NCI-H524 treated with DMSO at 0.1 percent for 48 hours (cell line): ENCODE data around the gene HADHB.
A peak's percentile ranks its signal among the peaks of the same experiment; 100 is the strongest.
"Not testable (repeated sequence)": the region's sequence is repeated elsewhere in the genome, so short reads cannot be mapped to it uniquely, and the experiment has no call there.

Experiments
- DNase-seq: peaks from one replicate; lab custom pipeline; 2025; lab: John Stamatoyannopoulos, UW

HADHB gene

GRCh38 chr2:26245231-26245732 lies 543 bp downstream of the HADHB start:
- peak; percentile 12 for DNase-seq

DNA sequence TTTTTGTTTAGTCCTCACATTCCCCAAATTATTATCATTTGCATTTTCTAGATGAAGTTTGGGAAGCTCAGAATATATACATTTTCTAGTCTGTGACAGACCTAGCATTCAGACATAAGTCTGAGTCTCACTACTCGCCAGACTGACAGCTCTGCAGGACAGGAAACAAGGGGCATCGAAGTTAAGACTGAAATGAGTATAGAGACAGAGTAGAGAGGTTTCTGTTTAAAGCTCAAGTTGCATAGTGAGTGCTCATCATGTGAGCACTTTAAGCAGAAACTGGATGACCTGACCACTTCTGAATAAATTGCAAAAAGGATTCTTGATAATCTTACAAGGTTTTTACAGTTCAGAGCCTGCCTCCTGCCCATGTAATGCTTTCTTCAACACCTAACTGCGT lies 1.1 kb downstream of the HADHB start:
- no peak for DNase-seq

DNA sequence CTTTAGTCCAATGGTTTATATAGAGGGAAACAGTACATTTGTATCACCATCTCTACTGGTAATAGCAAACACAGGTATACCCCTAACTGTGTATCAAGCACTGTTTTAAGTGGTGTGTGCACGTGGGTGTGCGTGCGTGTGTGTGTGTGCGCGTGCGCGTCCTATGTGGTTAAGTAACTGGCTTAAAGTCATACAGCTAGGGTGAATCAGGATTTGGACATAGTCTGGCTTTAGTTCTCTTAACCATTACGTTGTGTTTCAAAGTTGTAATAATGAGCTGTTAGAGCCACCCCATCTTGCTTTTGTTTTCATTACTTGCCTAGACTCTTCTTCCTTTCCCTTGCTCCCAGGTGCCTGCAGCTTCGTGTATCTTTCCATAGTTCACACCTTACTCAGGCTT lies 2.1 kb downstream of the HADHB start:
- DNase-seq = no peak

DNA sequence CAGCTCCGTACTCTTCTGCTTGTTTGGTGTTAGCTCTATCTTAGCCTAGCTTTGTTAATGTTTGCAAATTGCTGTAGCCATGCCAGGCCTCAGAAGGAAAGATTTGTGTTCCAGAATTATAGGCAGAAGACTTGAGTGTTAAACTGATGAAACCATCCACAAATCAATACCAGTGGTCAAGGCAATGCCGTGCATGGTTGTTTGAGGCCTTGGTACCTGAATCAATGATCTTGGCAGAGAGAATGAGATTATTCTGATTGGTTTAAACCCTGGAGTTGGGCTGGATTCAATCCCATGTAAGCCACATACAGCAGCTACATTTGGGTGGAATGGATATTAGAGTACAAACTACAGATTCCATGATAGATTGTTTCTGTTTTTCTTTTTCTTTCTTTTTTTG lies 4.9 kb downstream of the HADHB start:
- no peak for DNase-seq

- peak; percentile 87 for DNase-seq
Observed at GRCh38 chr2:26251893-26252292, 7.2 kb downstream of the HADHB start.

DNA sequence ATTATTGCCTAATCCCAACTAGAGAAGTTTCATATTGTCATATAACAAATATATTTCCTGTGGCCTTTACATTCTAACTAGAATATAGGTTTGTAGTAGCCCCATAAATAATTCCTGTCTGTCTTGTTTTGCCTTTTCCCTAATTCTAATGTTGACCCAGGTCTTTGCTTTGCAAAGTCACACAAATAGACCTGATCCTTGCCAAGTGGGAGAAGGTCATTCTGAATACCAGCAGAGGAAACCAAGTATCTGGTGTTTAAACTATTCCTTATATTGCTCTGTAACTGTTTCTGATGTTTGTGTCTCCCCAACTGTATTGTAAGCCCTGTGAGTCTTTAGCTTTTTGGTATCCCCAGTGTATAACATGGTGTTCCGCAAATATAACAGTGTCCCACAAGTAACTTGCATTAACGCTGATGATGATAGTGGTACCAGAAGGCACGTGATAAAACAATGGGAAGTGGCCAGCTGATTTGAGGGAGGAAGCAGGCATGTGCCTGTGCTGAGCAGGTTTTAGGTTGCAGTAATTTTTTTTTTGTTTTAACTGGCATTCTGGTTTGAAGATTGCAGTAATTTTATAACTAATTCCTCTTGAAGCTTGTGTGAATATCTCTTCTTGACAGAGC lies 11.1 kb downstream of the HADHB start:
- DNase-seq = no peak

GRCh38 chr2:26258836-26259235 lies 14.1 kb downstream of the HADHB start:
- not testable (repeated sequence) for DNase-seq

DNA sequence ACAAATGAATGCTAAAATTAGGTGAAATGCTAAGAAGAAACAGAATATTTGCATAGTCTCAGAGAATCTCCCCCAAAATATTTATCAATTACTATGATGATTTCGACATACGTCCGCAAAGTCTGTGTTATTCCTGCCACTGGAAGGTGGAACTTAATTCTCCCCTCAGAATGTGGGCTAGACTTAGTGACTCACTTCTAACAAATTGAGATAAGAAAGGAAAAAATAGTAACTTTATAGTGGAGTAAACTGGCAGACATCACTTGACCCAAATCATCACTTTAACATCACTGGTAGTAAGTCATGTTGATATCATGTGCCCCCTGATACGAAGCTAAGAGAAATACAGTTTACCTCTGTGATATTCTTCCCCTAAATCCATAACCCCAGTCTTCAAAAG lies 23.5 kb downstream of the HADHB start:
- no peak for DNase-seq

GRCh38 chr2:26268670-26269385 lies 24.1 kb downstream of the HADHB start:
- not testable (repeated sequence) for DNase-seq

GRCh38 chr2:26269571-26270158 lies 24.9 kb downstream of the HADHB start:
- DNase-seq = no peak

- DNase-seq = no peak
Observed at GRCh38 chr2:26270373-26270772, 25.6 kb downstream of the HADHB start.

DNA sequence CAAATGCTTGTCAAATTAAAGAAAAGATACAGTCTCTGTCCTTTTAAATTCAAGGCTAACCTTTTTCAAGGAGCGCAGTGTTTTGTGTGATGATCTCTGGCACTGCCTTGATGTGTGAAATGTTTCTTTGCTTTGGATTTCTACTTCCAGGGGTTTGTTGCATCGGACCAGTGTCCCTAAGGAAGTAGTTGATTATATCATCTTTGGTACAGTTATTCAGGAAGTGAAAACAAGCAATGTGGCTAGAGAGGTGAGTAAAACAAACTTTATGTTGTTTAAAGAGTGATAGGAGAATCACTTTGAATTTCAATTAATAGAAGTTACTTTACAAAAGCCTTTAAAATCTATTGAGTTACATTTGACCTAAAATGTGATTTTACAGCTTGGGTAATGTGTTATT lies 28.8 kb downstream of the HADHB start:
- no peak for DNase-seq

GRCh38 chr2:26274058-26274613 lies 29.4 kb downstream of the HADHB start:
- no peak for DNase-seq

DNA sequence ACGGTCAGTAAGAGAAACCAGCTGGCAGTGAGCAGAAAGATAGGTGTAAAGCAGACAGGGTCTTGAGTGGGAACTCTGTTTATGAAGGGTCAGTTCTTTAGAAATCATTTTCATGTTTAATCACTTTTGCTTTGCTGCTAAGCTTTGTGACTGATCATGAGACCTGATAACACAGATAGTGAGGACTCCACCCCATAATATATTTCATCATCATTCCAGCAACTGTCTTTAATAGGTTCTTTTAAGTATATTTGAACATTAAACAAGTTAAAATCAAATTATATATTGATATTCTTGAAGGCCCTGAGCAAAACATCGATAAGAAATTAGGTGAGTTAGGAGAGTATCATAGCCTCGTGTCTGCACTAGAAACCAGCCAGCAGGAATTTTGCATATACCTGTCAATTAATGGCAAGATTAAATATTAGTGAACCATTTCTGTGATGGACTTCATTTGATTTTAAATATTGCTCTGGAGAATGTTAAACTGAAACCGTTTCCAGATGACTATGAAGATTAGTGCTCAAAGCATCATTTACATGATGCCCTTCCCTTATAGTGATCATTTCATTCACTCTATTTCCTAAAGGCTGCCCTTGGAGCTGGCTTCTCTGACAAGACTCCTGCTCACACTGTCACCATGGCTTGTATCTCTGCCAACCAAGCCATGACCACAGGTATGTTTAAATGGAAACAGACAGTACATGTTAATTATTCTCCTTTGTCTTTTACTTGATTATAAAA lies 31.9 kb downstream of the HADHB start:
- DNase-seq = no peak

DNA sequence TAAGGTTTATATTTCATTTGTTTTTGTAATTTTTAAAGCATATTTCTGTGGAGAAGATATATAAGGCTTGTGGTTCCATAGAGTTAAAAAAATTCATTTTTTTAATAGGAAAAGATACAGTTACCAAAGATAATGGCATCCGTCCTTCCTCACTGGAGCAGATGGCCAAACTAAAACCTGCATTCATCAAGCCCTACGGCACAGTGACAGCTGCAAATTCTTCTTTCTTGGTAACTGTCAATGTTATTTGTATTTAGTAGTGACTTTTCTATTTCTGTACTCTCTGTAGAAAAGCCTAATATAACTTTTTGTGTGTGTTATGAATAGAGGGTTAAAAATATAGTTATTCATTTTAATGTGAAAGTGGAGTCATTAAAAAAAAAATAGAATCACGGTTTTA lies 35.1 kb downstream of the HADHB start:
- peak; percentile 12 for DNase-seq

- peak; percentile 86 for DNase-seq
Observed at GRCh38 chr2:26281226-26281625, 36.5 kb downstream of the HADHB start.

- DNase-seq = no peak
Observed at GRCh38 chr2:26283606-26284005, 38.9 kb downstream of the HADHB start.

GRCh38 chr2:26284132-26284531 lies 39.4 kb downstream of the HADHB start:
- DNase-seq = no peak

DNA sequence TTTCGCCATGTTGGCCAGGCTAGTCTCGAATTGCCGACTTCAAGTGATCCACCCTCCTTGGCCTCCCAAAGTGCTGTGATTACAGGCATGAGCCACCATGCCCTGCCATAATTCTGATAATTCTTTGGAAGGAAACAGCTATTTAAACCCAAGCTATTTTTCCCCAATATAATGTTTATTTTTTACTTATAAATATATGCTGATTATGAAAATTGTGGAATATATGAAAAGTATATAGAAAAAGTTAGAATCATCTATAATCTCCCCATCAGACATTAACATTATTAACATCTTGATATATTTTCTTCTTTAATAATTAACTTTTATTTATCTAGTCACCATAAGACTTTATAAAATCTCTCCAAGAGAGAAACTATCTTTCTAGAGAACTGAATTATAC lies 41.2 kb downstream of the HADHB start:
- DNase-seq = no peak

GRCh38 chr2:26290001-26290400 lies 45.3 kb downstream of the HADHB start:
- DNase-seq = no peak

DNA sequence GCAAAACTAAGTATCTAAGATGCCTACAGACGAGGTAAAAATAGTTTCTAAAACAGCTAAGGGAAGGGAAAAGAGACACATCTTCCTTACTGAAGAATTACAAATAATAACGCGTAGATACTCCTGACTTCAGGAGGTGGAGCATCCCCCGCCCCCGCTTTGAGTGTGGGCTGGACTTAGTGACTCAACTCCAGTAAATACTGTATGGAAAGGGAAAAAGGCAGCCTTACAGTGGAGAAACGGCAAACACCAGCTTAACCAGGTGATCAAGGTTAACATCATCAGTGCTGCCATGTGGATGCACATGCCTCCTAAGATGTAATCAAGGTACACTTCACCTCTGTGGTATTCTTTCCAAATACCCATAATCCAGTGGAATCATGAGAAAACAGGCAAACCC lies 47.9 kb downstream of the HADHB start:
- no peak for DNase-seq

- no peak for DNase-seq
Observed at GRCh38 chr2:26295511-26295910, 50.8 kb downstream of the HADHB start.
